NCI-H1105 treated with DMSO at 0.1 percent for 48 hours (cell line): ENCODE results near the gene MYL10.
"Not testable (repeated sequence)": the region's sequence is repeated elsewhere in the genome, so short reads cannot be mapped to it uniquely, and the experiment has no call there.

ENCODE experiments used
- DNase-seq: peaks from one replicate; lab custom pipeline; 2025; lab: John Stamatoyannopoulos, UW

MYL10 gene

GRCh38 chr7:101618207-101618839 is 10.8 kb downstream of the MYL10 start:
- DNase-seq = no peak

- DNase-seq = no peak
Measured at GRCh38 chr7:101617451-101618206, 11.5 kb downstream of the MYL10 start.

GRCh38 chr7:101615446-101615845 is 13.7 kb downstream of the MYL10 start:
- DNase-seq = no peak

GRCh38 chr7:101614939-101615302 is 14.2 kb downstream of the MYL10 start:
- DNase-seq = no peak

GRCh38 chr7:101614098-101614938 is 14.8 kb downstream of the MYL10 start:
- DNase-seq = no peak

- DNase-seq = no peak
Measured at GRCh38 chr7:101612885-101613515, 16.1 kb downstream of the MYL10 start.

- DNase-seq = no peak
Measured at GRCh38 chr7:101608772-101609713, 20.1 kb downstream of the MYL10 start.

GRCh38 chr7:101606498-101606923 is 22.6 kb downstream of the MYL10 start:
- DNase-seq = no peak

- no peak for DNase-seq
Measured at GRCh38 chr7:101605611-101606497, 23.2 kb downstream of the MYL10 start.

GRCh38 chr7:101604934-101605332 is 24.2 kb downstream of the MYL10 start:
- DNase-seq = not testable (repeated sequence)

- no peak for DNase-seq
Measured at GRCh38 chr7:101604331-101604933, 24.7 kb downstream of the MYL10 start.

- peak; percentile 64 for DNase-seq
Measured at GRCh38 chr7:101602484-101603241, 26.4 kb downstream of the MYL10 start.

- no peak for DNase-seq
Measured at GRCh38 chr7:101602082-101602481, 27.0 kb downstream of the MYL10 start.

- DNase-seq = no peak
Measured at GRCh38 chr7:101599787-101600186, 29.3 kb downstream of the MYL10 start.

GRCh38 chr7:101598986-101599771 is 29.9 kb downstream of the MYL10 start:
- DNase-seq = no peak

GRCh38 chr7:101598422-101598985 is 30.6 kb downstream of the MYL10 start:
- no peak for DNase-seq

- DNase-seq = no peak
Measured at GRCh38 chr7:101597941-101598340, 31.2 kb downstream of the MYL10 start.

GRCh38 chr7:101596898-101597297 is 32.2 kb downstream of the MYL10 start:
- no peak for DNase-seq
